Measurements from ENCODE around the gene ALKBH8. TPM values are rescaled to one million over a fixed set of nuclear protein-coding genes. Genes with fewer than 3 reads are reported as not detected.
A peak's percentile ranks its signal among the peaks of the same experiment; 100 is the strongest.
"Not testable (repeated sequence)": the region's sequence is repeated elsewhere in the genome, so short reads cannot be mapped to it uniquely, and the experiment has no call there.

ALKBH8 gene
- total RNA-seq, 1 donor from 2014 or later, result 7.2 TPM

GRCh38 chr11:107508201-107508857, 57.2 kb downstream of the ALKBH8 start:
- peaks cover 23% of the 10 kb centered on the region for H3K4me1 Mint-ChIP-seq
- H3K27ac Mint-ChIP-seq, result no peak overlapping the region
- no peak for TF ChIP-seq CTCF (IDR thresholded peaks at IDR 0.05; ENCODE audit: unreplicated experiment)
- H3K27me3 Mint-ChIP-seq (ENCODE audit: low read depth), result no peaks in the 10 kb centered on the region
- H3K9me3 Mint-ChIP-seq, result peaks cover 6% of the 10 kb centered on the region
- no peak for DNase-seq (ENCODE audit: low spot score in 2 of 2, unreplicated experiment in 2 of 2)
- H3K4me3 Mint-ChIP-seq, result no peak overlapping the region
- peaks cover 11% of the 10 kb centered on the region for H3K36me3 Mint-ChIP-seq

- peaks cover 22% of the 10 kb centered on the region for H3K9me3 Mint-ChIP-seq
- no peak for DNase-seq (ENCODE audit: low spot score in 2 of 2, unreplicated experiment in 2 of 2)
- no peak for TF ChIP-seq CTCF (IDR thresholded peaks at IDR 0.05; ENCODE audit: unreplicated experiment)
- H3K27ac Mint-ChIP-seq, result peak overlapping the region; percentile 94
- peaks cover 23% of the 10 kb centered on the region for H3K4me1 Mint-ChIP-seq
- no peak overlapping the region for H3K4me3 Mint-ChIP-seq
- no peaks in the 10 kb centered on the region for H3K27me3 Mint-ChIP-seq (ENCODE audit: low read depth)
- H3K36me3 Mint-ChIP-seq, result peaks cover 28% of the 10 kb centered on the region
Measured at GRCh38 chr11:107505647-107506225, 59.8 kb downstream of the ALKBH8 start.

GRCh38 chr11:107504981-107505380, 60.6 kb downstream of the ALKBH8 start:
- no peak for DNase-seq (ENCODE audit: low spot score in 2 of 2, unreplicated experiment in 2 of 2)
- no peak for TF ChIP-seq CTCF (IDR thresholded peaks at IDR 0.05; ENCODE audit: unreplicated experiment)
- peaks cover 23% of the 10 kb centered on the region for H3K4me1 Mint-ChIP-seq
- peaks cover 22% of the 10 kb centered on the region for H3K9me3 Mint-ChIP-seq
- peaks cover 26% of the 10 kb centered on the region for H3K36me3 Mint-ChIP-seq
- H3K27ac Mint-ChIP-seq, result peak overlapping the region; percentile 94
- no peak overlapping the region for H3K4me3 Mint-ChIP-seq
- H3K27me3 Mint-ChIP-seq (ENCODE audit: low read depth), result no peaks in the 10 kb centered on the region

GRCh38 chr11:107501713-107502112, 63.8 kb downstream of the ALKBH8 start:
- Mint-ChIP-seq H3K27me3 (ENCODE audit: low read depth) (no peaks in the 10 kb centered on the region), H3K9me3 (peaks cover 16% of the 10 kb centered on the region), H3K4me1 (peaks cover 23% of the 10 kb centered on the region), H3K4me3 (no peak overlapping the region), H3K36me3 (peaks cover 20% of the 10 kb centered on the region), H3K27ac (no peak overlapping the region)
- no peak for TF ChIP-seq CTCF (IDR thresholded peaks at IDR 0.05; ENCODE audit: unreplicated experiment)
- DNase-seq (ENCODE audit: low spot score in 2 of 2, unreplicated experiment in 2 of 2), result no peak

GRCh38 chr11:107497371-107497770, 68.2 kb downstream of the ALKBH8 start:
- H3K27ac Mint-ChIP-seq; DNase-seq (ENCODE audit: low spot score in 2 of 2, unreplicated experiment in 2 of 2); H3K27me3 Mint-ChIP-seq (ENCODE audit: low read depth); H3K4me1 Mint-ChIP-seq; H3K4me3 Mint-ChIP-seq: not testable (repeated sequence)
- Mint-ChIP-seq H3K36me3 (peaks cover 11% of the 10 kb centered on the region), H3K9me3 (peaks cover 11% of the 10 kb centered on the region)

- TF ChIP-seq CTCF (IDR thresholded peaks at IDR 0.05; ENCODE audit: unreplicated experiment), result no peak
- H3K27ac Mint-ChIP-seq, result no peak overlapping the region
- peaks cover 6% of the 10 kb centered on the region for H3K27me3 Mint-ChIP-seq (ENCODE audit: low read depth)
- H3K4me3 Mint-ChIP-seq, result no peak overlapping the region
- H3K9me3 Mint-ChIP-seq, result peaks cover under 1% of the 10 kb centered on the region
- no peak for DNase-seq (ENCODE audit: low spot score in 2 of 2, unreplicated experiment in 2 of 2)
- peaks cover under 1% of the 10 kb centered on the region for H3K36me3 Mint-ChIP-seq
- no peaks in the 10 kb centered on the region for H3K4me1 Mint-ChIP-seq
Measured at GRCh38 chr11:107496011-107496410, 69.5 kb downstream of the ALKBH8 start.
